ENCODE results near the gene RFPL3. TPM values are rescaled to one million over a fixed set of nuclear protein-coding genes. Genes with fewer than 3 reads are reported as not detected.

Gene RFPL3
- total RNA-seq, 1 donor, result not detected

DNA sequence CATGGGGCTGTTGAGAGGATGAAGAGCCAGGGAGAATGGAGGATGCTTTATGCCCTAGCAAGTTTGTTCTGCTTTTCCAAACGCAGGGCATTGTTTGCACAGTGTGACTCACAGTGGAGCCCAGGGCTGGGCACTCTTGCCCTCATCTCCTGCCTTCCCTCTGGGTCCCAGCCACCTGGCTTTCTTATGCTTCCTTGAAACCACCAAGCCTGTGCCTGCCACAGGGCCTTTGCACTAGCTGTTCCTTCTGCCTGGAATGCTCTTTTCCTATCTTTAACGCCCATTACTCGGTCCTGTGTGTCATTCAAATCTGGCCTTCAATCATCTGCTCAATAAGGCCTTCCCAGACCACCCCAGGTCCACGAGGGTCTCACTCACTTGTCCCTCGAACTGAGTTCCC is 46.9 kb upstream of the RFPL3 start:
- H3K27ac ChIP-seq (ENCODE audit: low read depth, low read length), result no peak overlapping the region
- H3K79me2 ChIP-seq (ENCODE audit: insufficient read depth, low read length), result no peaks in the 10 kb centered on the region
- no peaks in the 10 kb centered on the region for H3K36me3 ChIP-seq (ENCODE audit: insufficient read depth, low read length)
- DNase-seq (ENCODE audit: insufficient read length, low spot score, missing footprints), result no peak
- H3K4me1 ChIP-seq (ENCODE audit: insufficient read depth, low read length), result no peaks in the 10 kb centered on the region
- H3K9me3 ChIP-seq (ENCODE audit: low read depth, low read length), result no peaks in the 10 kb centered on the region
- no peaks in the 10 kb centered on the region for H3K27me3 ChIP-seq (ENCODE audit: insufficient read depth, low read length)
- TF ChIP-seq CTCF (IDR thresholded peaks at IDR 0.05; ENCODE audit: extremely low read depth, low read depth, low read length), result no peak
- H4K20me1 ChIP-seq (ENCODE audit: insufficient read depth, low read length), result no peaks in the 10 kb centered on the region
- H3K4me3 ChIP-seq (ENCODE audit: insufficient read depth, low read length), result no peak overlapping the region
- no peak overlapping the region for H2AFZ ChIP-seq (ENCODE audit: low read length)
- no peak overlapping the region for H3K4me2 ChIP-seq (ENCODE audit: insufficient read depth, low read length)

DNA sequence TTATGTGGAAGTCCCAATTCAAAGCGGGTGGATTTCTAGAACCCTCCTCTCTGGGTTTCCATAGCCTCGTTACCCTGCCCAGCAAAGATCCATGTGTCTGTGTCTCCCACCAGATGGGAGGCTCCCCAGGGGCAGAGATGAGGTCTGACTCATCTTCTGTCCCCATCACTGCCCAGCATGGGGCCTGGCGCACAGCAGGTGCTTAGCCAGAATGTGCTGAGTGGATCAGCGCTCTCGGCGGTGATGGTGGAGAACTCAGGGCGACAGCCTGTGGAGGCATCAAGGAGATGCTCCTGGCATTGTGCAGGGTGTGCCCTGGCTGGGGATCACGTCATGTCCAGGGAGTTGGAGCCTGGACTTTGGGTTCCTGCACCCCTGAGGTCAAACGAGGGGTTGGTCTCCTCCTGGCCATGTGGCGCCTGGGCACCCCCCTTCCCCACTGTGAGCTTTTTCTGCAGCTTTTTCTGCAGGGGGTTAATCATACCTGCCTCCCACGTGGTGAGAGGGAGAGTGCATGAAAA is 46.1 kb upstream of the RFPL3 start:
- H3K4me2 ChIP-seq (ENCODE audit: insufficient read depth, low read length), result no peak overlapping the region
- no peaks in the 10 kb centered on the region for H3K36me3 ChIP-seq (ENCODE audit: insufficient read depth, low read length)
- no peaks in the 10 kb centered on the region for H3K79me2 ChIP-seq (ENCODE audit: insufficient read depth, low read length)
- H3K27me3 ChIP-seq (ENCODE audit: insufficient read depth, low read length), result no peaks in the 10 kb centered on the region
- no peak overlapping the region for H3K4me3 ChIP-seq (ENCODE audit: insufficient read depth, low read length)
- H3K27ac ChIP-seq (ENCODE audit: low read depth, low read length), result no peak overlapping the region
- DNase-seq (ENCODE audit: insufficient read length, low spot score, missing footprints), result no peak
- no peaks in the 10 kb centered on the region for H4K20me1 ChIP-seq (ENCODE audit: insufficient read depth, low read length)
- H3K4me1 ChIP-seq (ENCODE audit: insufficient read depth, low read length), result no peaks in the 10 kb centered on the region
- TF ChIP-seq CTCF (IDR thresholded peaks at IDR 0.05; ENCODE audit: extremely low read depth, low read depth, low read length), result no peak
- H3K9me3 ChIP-seq (ENCODE audit: low read depth, low read length), result no peaks in the 10 kb centered on the region
- H2AFZ ChIP-seq (ENCODE audit: low read length), result no peak overlapping the region

- no peaks in the 10 kb centered on the region for H3K36me3 ChIP-seq (ENCODE audit: insufficient read depth, low read length)
- no peaks in the 10 kb centered on the region for H4K20me1 ChIP-seq (ENCODE audit: insufficient read depth, low read length)
- no peak overlapping the region for H2AFZ ChIP-seq (ENCODE audit: low read length)
- H3K27me3 ChIP-seq (ENCODE audit: insufficient read depth, low read length), result no peaks in the 10 kb centered on the region
- no peak for TF ChIP-seq CTCF (IDR thresholded peaks at IDR 0.05; ENCODE audit: extremely low read depth, low read depth, low read length)
- H3K79me2 ChIP-seq (ENCODE audit: insufficient read depth, low read length), result no peaks in the 10 kb centered on the region
- no peak overlapping the region for H3K4me2 ChIP-seq (ENCODE audit: insufficient read depth, low read length)
- no peaks in the 10 kb centered on the region for H3K9me3 ChIP-seq (ENCODE audit: low read depth, low read length)
- H3K4me3 ChIP-seq (ENCODE audit: insufficient read depth, low read length), result no peak overlapping the region
- no peak for DNase-seq (ENCODE audit: insufficient read length, low spot score, missing footprints)
- H3K4me1 ChIP-seq (ENCODE audit: insufficient read depth, low read length), result no peaks in the 10 kb centered on the region
- no peak overlapping the region for H3K27ac ChIP-seq (ENCODE audit: low read depth, low read length)
These were observed 44.9 kb upstream of the RFPL3 start for GRCh38 chr22:32312748-32313147.

GRCh38 chr22:32313532-32313931 is 44.1 kb upstream of the RFPL3 start:
- Histone ChIP-seq H3K27me3 (ENCODE audit: insufficient read depth, low read length) (no peaks in the 10 kb centered on the region), H3K9me3 (ENCODE audit: low read depth, low read length) (no peaks in the 10 kb centered on the region), H3K36me3 (ENCODE audit: insufficient read depth, low read length) (no peaks in the 10 kb centered on the region), H4K20me1 (ENCODE audit: insufficient read depth, low read length) (no peaks in the 10 kb centered on the region), H3K4me3 (ENCODE audit: insufficient read depth, low read length) (no peak overlapping the region), H3K79me2 (ENCODE audit: insufficient read depth, low read length) (no peaks in the 10 kb centered on the region), H3K4me2 (ENCODE audit: insufficient read depth, low read length) (no peak overlapping the region), H3K4me1 (ENCODE audit: insufficient read depth, low read length) (no peaks in the 10 kb centered on the region), H3K27ac (ENCODE audit: low read depth, low read length) (no peak overlapping the region), H2AFZ (ENCODE audit: low read length) (no peak overlapping the region)
- no peak for TF ChIP-seq CTCF (IDR thresholded peaks at IDR 0.05; ENCODE audit: extremely low read depth, low read depth, low read length)
- no peak for DNase-seq (ENCODE audit: insufficient read length, low spot score, missing footprints)

Data from osteoblast (primary cell).